ENCODE measurements around the gene MED12.

MED12 gene

DNA sequence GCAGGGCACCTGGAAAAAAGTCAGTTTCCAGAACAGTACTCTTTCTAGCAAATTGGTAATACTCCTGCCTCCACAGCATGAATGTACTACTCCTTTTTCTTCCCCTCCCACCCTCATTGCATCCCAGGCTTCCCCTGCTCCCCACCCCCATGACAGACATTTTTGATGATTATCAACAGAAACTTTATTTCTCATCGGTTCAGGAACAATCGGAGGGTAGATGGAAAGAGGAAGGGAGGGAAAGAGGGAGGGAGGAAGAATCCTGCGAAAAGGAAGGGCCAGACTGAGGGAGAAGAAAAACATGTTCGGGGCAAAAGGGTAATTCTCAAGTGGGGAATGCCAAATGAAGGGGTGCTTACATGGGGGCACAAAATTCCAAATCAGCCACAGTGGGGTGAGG lies 11.2 kb upstream of the MED12 start:
- DNase-seq (ENCODE audit: low spot score), result no peak

DNA sequence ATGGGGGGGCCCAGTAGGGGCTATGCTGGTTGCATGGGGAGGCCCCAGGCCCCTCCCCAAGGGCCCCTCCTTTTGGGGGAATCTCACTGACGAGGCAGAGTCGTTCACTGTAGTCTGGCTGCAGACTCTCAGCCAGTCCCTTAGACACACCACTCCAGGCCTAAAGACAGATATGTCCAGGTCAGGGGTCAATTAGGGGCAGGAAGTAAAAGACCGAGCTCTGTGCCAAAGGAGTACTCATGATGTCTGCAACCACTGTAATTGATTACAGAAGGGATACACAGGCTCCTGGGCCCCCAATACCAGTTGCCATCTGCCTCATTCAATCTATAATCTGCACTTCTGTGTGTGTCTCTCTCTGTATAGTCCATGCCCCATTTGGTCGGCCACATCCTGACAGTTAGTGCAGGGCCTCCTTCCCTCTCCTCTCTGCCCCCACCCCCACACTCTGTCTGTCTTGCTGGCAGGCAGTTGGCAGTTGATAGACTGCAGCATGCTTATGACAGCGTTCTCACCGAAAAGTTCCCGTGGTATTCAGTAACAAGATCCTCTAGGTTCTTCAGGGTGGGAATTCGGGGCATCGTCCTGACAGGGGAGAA lies 10.5 kb upstream of the MED12 start:
- no peak for DNase-seq (ENCODE audit: low spot score)

DNA sequence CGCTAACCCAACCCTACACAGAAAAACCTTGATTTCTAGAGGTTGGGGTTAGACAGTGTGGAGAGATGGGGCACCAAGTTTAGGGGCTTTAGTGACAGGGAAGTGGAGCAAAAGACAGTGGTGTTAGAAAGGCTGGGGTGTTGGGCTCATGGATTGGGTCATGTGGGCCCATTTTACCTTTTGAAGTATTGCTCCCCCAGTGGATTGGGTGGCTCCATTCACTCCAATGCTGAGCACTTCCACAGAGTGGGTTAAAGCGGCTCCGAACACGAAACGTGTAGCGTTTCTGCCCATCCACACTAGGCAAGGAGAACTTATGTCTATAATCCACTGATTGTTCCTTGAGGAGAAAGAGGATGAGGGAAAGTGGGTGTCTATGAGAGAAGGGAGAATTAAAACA lies 9.3 kb upstream of the MED12 start:
- DNase-seq (ENCODE audit: low spot score), result no peak

DNA sequence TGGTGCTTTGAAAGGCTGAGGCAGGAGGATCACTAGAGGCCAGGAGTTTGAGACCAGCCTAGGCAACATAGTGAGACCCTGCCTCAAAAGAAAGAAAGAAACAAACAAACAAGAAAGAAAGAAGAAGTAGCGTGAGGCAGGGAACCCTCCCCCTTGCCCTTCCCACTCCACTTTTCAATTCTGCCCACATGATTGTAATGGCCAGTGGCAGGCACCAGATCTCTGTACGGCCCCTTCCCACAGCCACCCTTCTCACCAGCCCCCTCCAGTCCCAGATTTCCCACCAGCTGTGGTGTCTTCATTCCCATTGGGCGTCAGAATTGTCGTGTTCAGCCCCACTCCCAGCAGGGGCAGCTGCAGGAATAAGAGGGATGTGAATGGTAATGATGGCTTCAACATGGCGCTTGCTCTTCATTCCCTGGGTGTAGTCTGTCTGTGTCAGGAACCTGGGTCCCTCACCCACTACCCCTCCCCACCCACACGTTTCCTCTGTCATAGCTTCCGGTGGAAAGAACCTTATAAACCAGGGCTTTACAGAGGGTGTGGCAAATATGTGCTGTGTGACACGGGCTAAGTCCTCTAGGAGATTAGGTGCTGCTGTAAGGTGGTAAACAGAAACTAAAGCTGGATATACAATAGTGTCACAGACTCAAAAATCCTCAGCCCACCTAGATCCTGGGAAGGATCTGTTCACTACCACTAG lies 7.1 kb upstream of the MED12 start, which contains the start of gene IL2RG:
TSS of gene IL2RG (minus strand) at position 437 of the 703 bp plus-strand sequence. CDS start at position 399, 38 bp downstream.
- peak; percentile 70 for DNase-seq (ENCODE audit: low spot score)

GRCh38 chrX:71111921-71112431 lies 6.4 kb upstream of the MED12 start:
- no peak for DNase-seq (ENCODE audit: low spot score)

- DNase-seq (ENCODE audit: low spot score), result no peak
These were observed 1.0 kb upstream of the MED12 start for GRCh38 chrX:71117358-71117757.

GRCh38 chrX:71118985-71119535 lies 664 bp downstream of the MED12 start:
- DNase-seq (ENCODE audit: low spot score), result no peak

DNA sequence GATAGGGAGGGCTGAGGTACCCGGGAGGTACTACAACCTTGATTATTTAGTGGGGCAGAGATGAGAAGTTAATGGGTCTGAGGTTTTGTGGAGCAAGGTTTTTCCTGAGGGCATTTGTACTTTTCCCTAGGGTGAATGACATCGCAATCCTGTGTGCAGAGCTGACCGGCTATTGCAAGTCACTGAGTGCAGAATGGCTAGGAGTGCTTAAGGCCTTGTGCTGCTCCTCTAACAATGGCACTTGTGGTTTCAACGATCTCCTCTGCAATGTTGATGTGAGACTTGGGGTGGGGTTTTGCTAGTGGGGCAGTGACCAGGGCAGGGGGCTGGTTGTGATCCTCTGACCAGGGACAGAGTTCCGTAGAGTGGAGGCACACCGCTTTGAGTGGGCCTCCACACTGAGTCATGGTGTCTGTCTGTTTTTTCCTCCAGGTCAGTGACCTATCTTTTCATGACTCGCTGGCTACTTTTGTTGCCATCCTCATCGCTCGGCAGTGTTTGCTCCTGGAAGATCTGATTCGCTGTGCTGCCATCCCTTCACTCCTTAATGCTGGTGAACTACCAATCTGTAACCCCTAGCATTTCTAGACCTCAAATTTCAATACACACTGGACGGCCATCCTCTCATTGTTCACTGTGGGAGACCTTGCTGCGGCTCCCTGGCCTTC lies 9.9 kb downstream of the MED12 start:
- no peak for DNase-seq (ENCODE audit: low spot score)

DNA sequence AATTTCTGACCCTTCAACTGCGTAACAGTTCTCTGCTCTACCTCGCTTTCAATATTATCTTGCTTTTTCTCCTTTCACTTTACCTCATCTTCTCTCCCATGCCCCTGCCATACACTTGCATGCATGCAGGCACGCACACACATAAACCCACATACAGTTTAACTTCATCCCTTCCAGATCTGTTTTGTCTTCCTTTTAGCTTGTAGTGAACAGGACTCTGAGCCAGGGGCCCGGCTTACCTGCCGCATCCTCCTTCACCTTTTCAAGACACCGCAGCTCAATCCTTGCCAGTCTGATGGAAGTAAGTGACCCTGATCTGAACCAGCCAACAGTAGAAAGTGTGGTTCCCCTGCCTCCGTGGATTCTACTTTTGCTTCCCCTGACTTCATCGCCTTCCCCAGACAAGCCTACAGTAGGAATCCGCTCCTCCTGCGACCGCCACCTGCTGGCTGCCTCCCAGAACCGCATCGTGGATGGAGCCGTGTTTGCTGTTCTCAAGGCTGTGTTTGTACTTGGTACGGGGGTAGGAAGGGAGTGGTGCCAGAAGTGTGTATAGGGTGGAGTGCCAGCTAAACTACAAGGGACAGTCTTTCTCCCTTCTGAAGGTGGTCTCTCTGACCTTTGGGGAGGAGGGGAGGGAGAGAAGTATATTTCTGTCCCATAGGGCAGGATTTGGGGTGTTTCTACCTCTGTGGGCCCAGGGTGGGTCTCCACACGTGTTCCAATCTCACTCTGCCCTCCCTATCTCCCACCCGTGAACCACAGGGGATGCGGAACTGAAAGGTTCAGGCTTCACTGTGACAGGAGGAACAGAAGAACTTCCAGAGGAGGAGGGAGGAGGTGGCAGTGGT lies 10.7 kb downstream of the MED12 start:
- peak; percentile 65 for DNase-seq (ENCODE audit: low spot score)

DNA sequence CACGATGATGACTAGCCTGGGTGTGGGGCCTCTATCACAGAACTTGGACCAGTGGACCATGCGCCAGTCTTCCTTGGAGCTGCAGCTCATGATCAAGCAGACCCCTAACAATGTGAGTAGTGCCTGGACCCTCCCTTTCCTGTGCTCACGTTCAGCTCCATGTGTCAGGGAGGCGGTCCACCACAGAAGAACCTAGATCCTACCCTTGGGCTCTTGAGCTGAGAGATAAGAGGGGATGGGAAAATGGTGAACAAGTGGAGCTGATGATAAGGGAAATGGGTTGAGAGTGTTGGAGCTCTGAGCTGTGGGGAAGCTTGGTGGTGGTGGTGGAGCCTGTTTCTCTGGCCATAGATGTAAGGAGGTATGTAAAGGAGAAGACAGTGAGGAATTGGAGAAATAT lies 13.1 kb downstream of the MED12 start:
- no peak for DNase-seq (ENCODE audit: low spot score)

DNA sequence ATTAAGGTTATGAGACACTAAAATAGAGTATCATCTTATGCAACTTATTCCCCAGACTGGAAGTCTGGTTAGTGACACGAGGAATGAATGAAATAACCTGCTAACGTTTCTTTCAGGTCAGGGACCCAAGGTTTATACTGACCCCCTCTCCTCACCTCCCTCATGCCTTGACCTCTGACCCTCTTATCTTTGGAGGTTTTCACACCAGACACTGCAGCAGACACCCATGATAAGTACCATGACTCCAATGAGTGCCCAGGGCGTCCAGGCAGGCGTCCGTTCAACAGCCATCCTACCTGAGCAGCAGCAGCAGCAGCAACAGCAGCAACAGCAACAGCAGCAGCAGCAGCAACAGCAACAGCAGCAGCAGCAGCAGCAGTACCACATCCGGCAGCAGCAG lies 22.0 kb downstream of the MED12 start:
- no peak for DNase-seq (ENCODE audit: low spot score)

GRCh38 chrX:71143508-71143907 lies 25.1 kb downstream of the MED12 start:
- no peak for DNase-seq (ENCODE audit: low spot score)

DNA sequence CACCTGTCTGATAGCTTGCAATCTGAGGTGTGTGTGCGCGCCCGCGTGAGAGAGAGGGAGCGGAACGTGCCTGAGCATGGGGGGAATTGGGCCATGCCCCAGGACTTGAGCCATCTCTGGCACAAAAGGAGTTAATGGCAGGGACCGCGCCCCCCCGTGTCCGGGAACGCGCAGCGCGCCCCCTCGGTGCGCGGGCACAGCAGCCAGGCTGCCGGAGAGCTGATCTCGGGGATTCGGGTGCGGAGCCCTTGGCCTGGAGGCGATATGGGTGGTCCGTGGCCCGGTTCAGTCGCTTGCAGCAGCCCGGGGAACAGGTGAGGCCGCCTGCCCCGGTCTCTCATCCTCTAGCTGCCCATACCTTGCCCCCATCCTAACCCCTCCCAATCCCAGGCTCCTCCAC lies 26.3 kb downstream of the MED12 start, which contains the start of gene NLGN3:
TSS of gene NLGN3 (plus strand) at position 191 of the 400 bp plus-strand sequence. CDS start 2,909 bp downstream, outside the sequence.
- DNase-seq (ENCODE audit: low spot score), result no peak

DNA sequence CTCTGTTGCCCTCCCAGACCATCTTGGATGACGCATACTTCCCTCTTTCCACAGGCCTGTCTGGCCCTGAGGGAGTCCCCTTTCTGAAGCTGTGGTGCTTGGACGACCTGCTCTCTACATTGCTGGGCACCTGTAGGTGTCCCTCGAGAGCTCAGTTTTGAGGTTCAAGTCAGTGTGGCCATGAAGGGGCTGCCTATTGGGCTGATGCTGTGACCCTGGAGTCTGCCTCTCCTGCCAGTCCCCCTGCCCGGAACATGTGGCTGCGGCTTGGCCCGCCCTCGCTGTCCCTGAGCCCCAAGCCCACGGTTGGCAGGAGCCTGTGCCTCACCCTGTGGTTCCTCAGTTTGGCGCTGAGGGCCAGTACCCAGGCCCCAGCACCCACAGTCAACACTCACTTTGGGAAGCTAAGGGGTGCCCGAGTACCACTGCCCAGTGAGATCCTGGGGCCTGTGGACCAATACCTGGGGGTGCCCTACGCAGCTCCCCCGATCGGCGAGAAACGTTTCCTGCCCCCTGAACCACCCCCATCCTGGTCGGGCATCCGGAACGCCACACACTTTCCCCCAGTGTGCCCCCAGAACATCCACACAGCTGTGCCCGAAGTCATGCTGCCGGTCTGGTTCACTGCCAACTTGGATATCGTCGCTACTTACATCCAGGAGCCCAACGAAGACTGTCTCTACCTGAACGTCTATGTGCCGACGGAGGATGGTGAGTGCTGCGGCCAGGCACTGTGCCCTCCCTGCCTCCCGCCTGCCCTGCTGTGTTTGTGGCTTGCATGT lies 29.3 kb downstream of the MED12 start:
- DNase-seq (ENCODE audit: low spot score), result no peak

GRCh38 chrX:71148278-71148663 lies 29.9 kb downstream of the MED12 start:
- no peak for DNase-seq (ENCODE audit: low spot score)

GRCh38 chrX:71151366-71151765 lies 33.0 kb downstream of the MED12 start:
- DNase-seq (ENCODE audit: low spot score), result no peak

DNA sequence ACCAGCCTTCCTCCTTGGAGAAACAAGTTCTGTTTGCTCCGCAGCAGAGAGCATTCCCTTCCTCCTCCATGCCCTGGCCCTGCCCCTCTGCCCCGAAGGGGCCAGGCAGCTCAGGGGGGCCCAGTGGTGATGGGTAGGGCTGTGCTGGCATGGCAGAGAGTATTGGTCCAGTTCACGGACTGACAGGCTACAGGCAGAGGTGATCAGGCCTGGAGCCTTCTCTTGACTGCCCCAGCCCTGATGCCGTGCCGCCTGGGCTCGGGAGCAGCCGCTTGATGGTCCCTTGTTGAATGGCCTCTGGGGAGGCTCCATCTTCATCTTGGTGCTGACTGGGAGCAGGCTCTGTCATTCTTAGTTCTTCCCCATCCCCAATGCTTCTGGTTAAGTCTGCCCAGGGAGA lies 35.8 kb downstream of the MED12 start:
- DNase-seq (ENCODE audit: low spot score), result no peak

DNA sequence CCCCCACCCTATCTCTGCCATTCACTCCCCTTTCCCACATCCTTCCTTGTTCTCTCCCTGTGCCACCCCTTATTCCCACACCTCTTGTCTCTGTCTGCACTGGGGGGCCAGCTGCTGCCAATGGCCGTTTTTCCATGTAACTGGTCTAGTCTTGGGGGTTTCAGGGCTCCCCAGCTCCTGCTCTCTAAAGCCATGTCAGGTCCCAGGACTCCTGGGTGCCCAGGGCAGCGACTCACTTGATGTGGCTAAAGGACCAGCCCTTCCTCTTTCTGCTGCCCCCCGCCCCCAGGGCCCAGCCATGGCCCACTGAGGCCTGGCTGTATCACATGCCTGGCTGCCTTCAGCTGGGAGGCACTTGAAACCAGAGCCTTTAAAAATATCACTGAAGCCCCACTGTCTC lies 36.2 kb downstream of the MED12 start:
- DNase-seq (ENCODE audit: low spot score), result no peak

DNA sequence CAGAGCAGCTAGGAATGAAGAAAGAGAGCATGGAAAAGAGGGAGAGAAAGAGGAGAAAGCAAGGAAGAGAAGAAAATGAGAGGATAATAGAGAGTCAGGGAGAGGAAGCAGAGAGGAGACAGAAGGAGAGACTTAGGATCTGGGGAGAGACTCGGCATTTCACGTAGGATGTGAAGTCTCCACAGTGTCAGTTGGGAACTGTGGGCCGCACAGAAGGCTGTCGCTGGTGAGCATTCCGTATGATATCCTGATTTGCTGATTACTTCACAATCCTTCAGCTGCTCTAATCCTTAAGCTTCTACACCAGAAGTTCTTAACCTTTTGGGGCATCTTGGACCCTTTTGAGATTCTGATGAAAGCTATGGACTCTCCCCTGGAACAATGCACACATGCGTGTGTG lies 40.2 kb downstream of the MED12 start:
- no peak for DNase-seq (ENCODE audit: low spot score)

GRCh38 chrX:71159335-71159734 lies 40.9 kb downstream of the MED12 start:
- no peak for DNase-seq (ENCODE audit: low spot score)

DNA sequence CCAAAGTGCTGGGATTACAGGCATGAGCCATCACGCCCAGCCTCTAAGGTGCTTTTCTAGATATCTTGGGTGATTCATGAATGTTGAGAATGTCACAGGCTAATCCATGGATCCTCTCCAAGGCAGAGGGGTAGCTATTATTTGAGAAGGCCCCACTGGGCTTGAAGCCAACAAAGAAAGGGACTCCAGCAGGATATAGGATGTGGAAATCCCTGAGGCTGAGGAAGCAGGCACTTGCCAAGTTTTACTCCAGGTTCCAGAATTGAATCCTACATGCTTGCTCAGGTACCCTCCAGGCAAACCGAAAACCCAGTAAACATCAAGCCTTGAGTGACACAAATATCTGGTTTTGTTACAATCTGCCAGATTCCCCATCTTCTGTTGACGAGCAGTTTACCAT lies 42.1 kb downstream of the MED12 start:
- no peak for DNase-seq (ENCODE audit: low spot score)
